GM23338 (cell line): ENCODE results near the gene PDE4B. TPM values are rescaled to one million over a fixed set of nuclear protein-coding genes. Genes with fewer than 3 reads are reported as not detected.

ENCODE experiments used
- ATAC-seq: fragments of 200-7000 bp; cut with Tn5 transposase; 3 replicates; pipeline ENCODE4 v1.9.1; 2020
- DNase-seq: peaks from one replicate; pipeline ENCODE4 v3.0.0-alpha.2; 2015; ENCODE audit warnings: low spot score
- H2AFZ ChIP-seq: fragments of 200-600 bp; sonication (generic); 2 replicates; pipeline ENCODE4 v1.8.0; 2016; ENCODE audit warnings: antibody characterized with exemption, mild to moderate bottlenecking, moderate library complexity
- H3F3A ChIP-seq: fragments of 200-600 bp; sonication (generic); replicated peaks from 2 replicates; pipeline ENCODE4 v1.8.0; 2017; ENCODE audit warnings: antibody characterized with exemption, mixed run types, low read depth
- H3K27ac ChIP-seq: fragments of 200-600 bp; sonication (generic); 2 replicates; pipeline ENCODE4 v1.6.1; 2016; ENCODE audit warnings: low read depth
- H3K27me3 ChIP-seq: fragments of 200-600 bp; sonication (generic); 2 replicates; pipeline ENCODE4 v1.8.0; 2016; ENCODE audit warnings: mild to moderate bottlenecking, mixed run types, moderate library complexity; ENCODE audit not compliant: insufficient read depth
- H3K36me3 ChIP-seq: fragments of 200-600 bp; sonication (generic); 2 replicates; pipeline ENCODE4 v1.8.0; 2016; ENCODE audit warnings: mild to moderate bottlenecking; ENCODE audit not compliant: insufficient read depth
- H3K4me1 ChIP-seq: fragments of 200-600 bp; sonication (generic); 2 replicates; pipeline ENCODE4 v1.8.0; 2016; ENCODE audit warnings: mild to moderate bottlenecking, moderate library complexity; ENCODE audit not compliant: insufficient read depth
- H3K4me2 ChIP-seq: fragments of 200-600 bp; sonication (generic); 2 replicates; pipeline ENCODE4 v1.7.1; 2017; ENCODE audit warnings: mixed run types
- H3K4me3 ChIP-seq: fragments of 200-600 bp; sonication (generic); 2 replicates; pipeline ENCODE4 v1.6.1; 2016; ENCODE audit warnings: mixed run types
- H3K79me2 ChIP-seq: fragments of 200-600 bp; sonication (generic); replicated peaks from 2 replicates; pipeline ENCODE4 v1.8.0; 2017; ENCODE audit warnings: mild to moderate bottlenecking; ENCODE audit not compliant: insufficient read depth
- H3K9me2 ChIP-seq: fragments of 200-600 bp; sonication (generic); 2 replicates; pipeline ENCODE4 v1.8.0; 2017; ENCODE audit not compliant: insufficient read depth
- H4K20me1 ChIP-seq: fragments of 200-600 bp; sonication (generic); replicated peaks from 2 replicates; pipeline ENCODE4 v1.8.0; 2017; ENCODE audit warnings: mild to moderate bottlenecking; ENCODE audit not compliant: insufficient read depth
- H3K27ac Mint-ChIP-seq: 2 replicates; pipeline ENCODE4 v1.8.0; 2020; ENCODE audit warnings: inconsistent platforms, mild to moderate bottlenecking, moderate library complexity, mixed read lengths
- H3K27me3 Mint-ChIP-seq: 3 replicates; pipeline ENCODE4 v1.8.0; 2022; ENCODE audit warnings: low read depth, mild to moderate bottlenecking, moderate library complexity, mixed read lengths, inconsistent platforms; ENCODE audit not compliant: insufficient read depth, poor library complexity
- H3K36me3 Mint-ChIP-seq: 3 replicates; pipeline ENCODE4 v1.8.0; 2021; ENCODE audit warnings: low read depth, mild to moderate bottlenecking, inconsistent platforms, moderate library complexity, mixed read lengths
- H3K4me1 Mint-ChIP-seq: 3 replicates; pipeline ENCODE4 v1.8.0; 2020; ENCODE audit warnings: mild to moderate bottlenecking, inconsistent platforms, mixed read lengths
- H3K4me3 Mint-ChIP-seq: 3 replicates; pipeline ENCODE4 v1.8.0; 2021; ENCODE audit warnings: moderate library complexity, mild to moderate bottlenecking, inconsistent platforms, mixed read lengths
- H3K9me3 Mint-ChIP-seq: 3 replicates; pipeline ENCODE4 v1.8.0; 2020; ENCODE audit warnings: moderate library complexity, mild to moderate bottlenecking, inconsistent platforms, mixed read lengths
- CREB1 ChIP-seq: fragments of 250-450 bp; sonication (Bioruptor Pico); IDR thresholded peaks from 2 replicates; pipeline ENCODE4 v1.5.0; 2020; ENCODE audit warnings: low read depth, mild to moderate bottlenecking, moderate library complexity
- EZH2 ChIP-seq: fragments of 200-600 bp; sonication (generic); IDR thresholded peaks from one replicate; pipeline ENCODE4 v1.8.0; 2017; ENCODE audit warnings: antibody characterized with exemption, mild to moderate bottlenecking, low read depth; ENCODE audit not compliant: unreplicated experiment
- EZH2phosphoT487 ChIP-seq: fragments of 200-600 bp; sonication (generic); IDR thresholded peaks from one replicate; pipeline ENCODE4 v1.8.1; 2018; ENCODE audit warnings: antibody characterized with exemption; ENCODE audit not compliant: unreplicated experiment
- JUNB ChIP-seq: IDR thresholded peaks from one replicate; pipeline ENCODE4 v1.6.1; 2016; ENCODE audit warnings: antibody characterized with exemption; ENCODE audit not compliant: unreplicated experiment
- NANOG ChIP-seq: IDR thresholded peaks from 2 replicates; pipeline ENCODE4 v1.6.1; 2016; ENCODE audit warnings: antibody characterized with exemption, borderline replicate concordance
- POLR2AphosphoS5 ChIP-seq: IDR thresholded peaks from 2 replicates; pipeline ENCODE4 v1.6.1; 2016; ENCODE audit warnings: antibody characterized with exemption, low read depth
- STAT1 ChIP-seq: IDR thresholded peaks from one replicate; pipeline ENCODE4 v1.6.1; 2016; ENCODE audit warnings: antibody characterized with exemption; ENCODE audit not compliant: unreplicated experiment
- ZNF114 ChIP-seq: fragments of 250-450 bp; sonication (Bioruptor Pico); IDR thresholded peaks from 2 replicates; pipeline ENCODE4 v1.5.0; 2020; ENCODE audit warnings: mild to moderate bottlenecking, moderate library complexity
- ZNF331 ChIP-seq: fragments of 250-450 bp; sonication (Bioruptor Pico); IDR thresholded peaks from 2 replicates; pipeline ENCODE4 v1.5.0; 2020; ENCODE audit warnings: low read depth, mild to moderate bottlenecking, moderate library complexity
- polyA plus RNA-seq: library from polyadenylated mRNA; unstranded; fragments of >200 nt; fragmentation: Nextera tagmentation; extraction: Ambion mirVana; gene quantifications from 2 replicates; pipeline ENCODE4 v1.2.1, GENCODE V29; 2016
- total RNA-seq: library from RNA; depleted of rRNA; stranded (reverse); fragments of >200 nt; shearing (Covaris generic); gene quantifications from 2 replicates; pipeline ENCODE4 v1.2.3, GENCODE V29; 2014
- TF ChIP-seq, protein P1 (sequence below): IDR thresholded peaks from one replicate; pipeline ENCODE4 v1.6.1; 2018; ENCODE audit warnings: antibody characterized with exemption; ENCODE audit not compliant: unreplicated experiment
- TF ChIP-seq, protein P2 (sequence below): IDR thresholded peaks from 2 replicates; pipeline ENCODE4 v1.6.1; 2016; ENCODE audit warnings: antibody characterized with exemption
- TF ChIP-seq, protein P3 (sequence below), 2 experiments: fragments of 200-600 bp in 1 of 2; sonication (generic) in 1 of 2; conservative IDR thresholded peaks; 2 replicates each; pipeline versions ENCODE4 v1.5.1 to v1.6.1; 2016 to 2017; ENCODE audit warnings: antibody characterized with exemption in 2 of 2, low read depth in 2 of 2, mild to moderate bottlenecking in 2 of 2, moderate library complexity in 1 of 2

PDE4B gene
- total and polyA plus RNA-seq, 2 experiments from 2014 or later, result 14.0 to 25.6 TPM

DNA sequence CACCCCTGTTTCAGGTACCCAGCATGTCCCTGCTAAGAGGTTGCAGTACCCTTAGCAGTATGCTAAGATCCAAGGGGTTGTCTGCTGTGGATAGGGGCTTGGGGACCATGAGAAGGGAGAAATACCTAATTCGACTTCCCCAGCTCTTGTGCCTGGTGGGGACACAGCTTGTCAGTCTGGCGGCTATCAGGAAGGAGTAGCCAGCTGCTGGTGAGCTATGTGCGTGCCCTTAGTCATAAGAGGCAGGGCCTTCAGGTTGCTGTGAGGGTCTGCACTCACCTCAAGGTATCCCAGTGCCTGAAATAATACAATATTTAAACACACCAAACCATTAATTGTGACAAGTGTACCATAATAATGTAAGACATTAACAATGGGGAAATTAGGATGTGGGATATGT is 536.2 kb downstream of the PDE4B start:
- H3K27ac Mint-ChIP-seq, result no peak overlapping the region
- peaks cover 32% of the 10 kb centered on the region for H3K4me1 Mint-ChIP-seq
- Histone ChIP-seq H3K36me3 (no peaks in the 10 kb centered on the region), H3K4me2 (no peak overlapping the region), H3K4me3 (no peak overlapping the region), H3K27me3 (no peaks in the 10 kb centered on the region), H3F3A (no peaks in the 10 kb centered on the region), H3K79me2 (peaks cover 15% of the 10 kb centered on the region), H3K27ac (no peak overlapping the region), H2AFZ (no peak overlapping the region), H3K4me1 (peaks cover 29% of the 10 kb centered on the region), H4K20me1 (no peaks in the 10 kb centered on the region), H3K9me2 (no peaks in the 10 kb centered on the region; the same call in 1 of the 2 replicates)
- DNase-seq, result no peak
- no peaks in the 10 kb centered on the region for H3K27me3 Mint-ChIP-seq
- H3K9me3 Mint-ChIP-seq, result no peaks in the 10 kb centered on the region
- TF ChIP-seq ZNF114 (CRISPR knock-in tag) (no peak), CREB1 (no peak), NANOG (no peak), EZH2 (no peak), EZH2phosphoT487 (no peak), POLR2AphosphoS5 (no peak), ZNF331 (CRISPR knock-in tag) (no peak), JUNB (no peak), STAT1 (no peak)
- TF ChIP-seq, protein P1, sequence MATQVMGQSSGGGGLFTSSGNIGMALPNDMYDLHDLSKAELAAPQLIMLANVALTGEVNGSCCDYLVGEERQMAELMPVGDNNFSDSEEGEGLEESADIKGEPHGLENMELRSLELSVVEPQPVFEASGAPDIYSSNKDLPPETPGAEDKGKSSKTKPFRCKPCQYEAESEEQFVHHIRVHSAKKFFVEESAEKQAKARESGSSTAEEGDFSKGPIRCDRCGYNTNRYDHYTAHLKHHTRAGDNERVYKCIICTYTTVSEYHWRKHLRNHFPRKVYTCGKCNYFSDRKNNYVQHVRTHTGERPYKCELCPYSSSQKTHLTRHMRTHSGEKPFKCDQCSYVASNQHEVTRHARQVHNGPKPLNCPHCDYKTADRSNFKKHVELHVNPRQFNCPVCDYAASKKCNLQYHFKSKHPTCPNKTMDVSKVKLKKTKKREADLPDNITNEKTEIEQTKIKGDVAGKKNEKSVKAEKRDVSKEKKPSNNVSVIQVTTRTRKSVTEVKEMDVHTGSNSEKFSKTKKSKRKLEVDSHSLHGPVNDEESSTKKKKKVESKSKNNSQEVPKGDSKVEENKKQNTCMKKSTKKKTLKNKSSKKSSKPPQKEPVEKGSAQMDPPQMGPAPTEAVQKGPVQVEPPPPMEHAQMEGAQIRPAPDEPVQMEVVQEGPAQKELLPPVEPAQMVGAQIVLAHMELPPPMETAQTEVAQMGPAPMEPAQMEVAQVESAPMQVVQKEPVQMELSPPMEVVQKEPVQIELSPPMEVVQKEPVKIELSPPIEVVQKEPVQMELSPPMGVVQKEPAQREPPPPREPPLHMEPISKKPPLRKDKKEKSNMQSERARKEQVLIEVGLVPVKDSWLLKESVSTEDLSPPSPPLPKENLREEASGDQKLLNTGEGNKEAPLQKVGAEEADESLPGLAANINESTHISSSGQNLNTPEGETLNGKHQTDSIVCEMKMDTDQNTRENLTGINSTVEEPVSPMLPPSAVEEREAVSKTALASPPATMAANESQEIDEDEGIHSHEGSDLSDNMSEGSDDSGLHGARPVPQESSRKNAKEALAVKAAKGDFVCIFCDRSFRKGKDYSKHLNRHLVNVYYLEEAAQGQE, result no peak
- TF ChIP-seq, protein P2, sequence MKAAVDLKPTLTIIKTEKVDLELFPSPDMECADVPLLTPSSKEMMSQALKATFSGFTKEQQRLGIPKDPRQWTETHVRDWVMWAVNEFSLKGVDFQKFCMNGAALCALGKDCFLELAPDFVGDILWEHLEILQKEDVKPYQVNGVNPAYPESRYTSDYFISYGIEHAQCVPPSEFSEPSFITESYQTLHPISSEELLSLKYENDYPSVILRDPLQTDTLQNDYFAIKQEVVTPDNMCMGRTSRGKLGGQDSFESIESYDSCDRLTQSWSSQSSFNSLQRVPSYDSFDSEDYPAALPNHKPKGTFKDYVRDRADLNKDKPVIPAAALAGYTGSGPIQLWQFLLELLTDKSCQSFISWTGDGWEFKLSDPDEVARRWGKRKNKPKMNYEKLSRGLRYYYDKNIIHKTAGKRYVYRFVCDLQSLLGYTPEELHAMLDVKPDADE, result no peak
- TF ChIP-seq, protein P3, sequence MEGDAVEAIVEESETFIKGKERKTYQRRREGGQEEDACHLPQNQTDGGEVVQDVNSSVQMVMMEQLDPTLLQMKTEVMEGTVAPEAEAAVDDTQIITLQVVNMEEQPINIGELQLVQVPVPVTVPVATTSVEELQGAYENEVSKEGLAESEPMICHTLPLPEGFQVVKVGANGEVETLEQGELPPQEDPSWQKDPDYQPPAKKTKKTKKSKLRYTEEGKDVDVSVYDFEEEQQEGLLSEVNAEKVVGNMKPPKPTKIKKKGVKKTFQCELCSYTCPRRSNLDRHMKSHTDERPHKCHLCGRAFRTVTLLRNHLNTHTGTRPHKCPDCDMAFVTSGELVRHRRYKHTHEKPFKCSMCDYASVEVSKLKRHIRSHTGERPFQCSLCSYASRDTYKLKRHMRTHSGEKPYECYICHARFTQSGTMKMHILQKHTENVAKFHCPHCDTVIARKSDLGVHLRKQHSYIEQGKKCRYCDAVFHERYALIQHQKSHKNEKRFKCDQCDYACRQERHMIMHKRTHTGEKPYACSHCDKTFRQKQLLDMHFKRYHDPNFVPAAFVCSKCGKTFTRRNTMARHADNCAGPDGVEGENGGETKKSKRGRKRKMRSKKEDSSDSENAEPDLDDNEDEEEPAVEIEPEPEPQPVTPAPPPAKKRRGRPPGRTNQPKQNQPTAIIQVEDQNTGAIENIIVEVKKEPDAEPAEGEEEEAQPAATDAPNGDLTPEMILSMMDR (conservative IDR thresholded peaks at IDR 0.05; ENCODE audit: low read depth in 2 of 2), result no peak
- ATAC-seq, result no peak
- no peak overlapping the region for H3K4me3 Mint-ChIP-seq
- no peaks in the 10 kb centered on the region for H3K36me3 Mint-ChIP-seq
